ENCODE data around the gene HMOX1.
"Not testable (repeated sequence)": the region's sequence is repeated elsewhere in the genome, so short reads cannot be mapped to it uniquely, and the experiment has no call there.

Gene HMOX1

DNA sequence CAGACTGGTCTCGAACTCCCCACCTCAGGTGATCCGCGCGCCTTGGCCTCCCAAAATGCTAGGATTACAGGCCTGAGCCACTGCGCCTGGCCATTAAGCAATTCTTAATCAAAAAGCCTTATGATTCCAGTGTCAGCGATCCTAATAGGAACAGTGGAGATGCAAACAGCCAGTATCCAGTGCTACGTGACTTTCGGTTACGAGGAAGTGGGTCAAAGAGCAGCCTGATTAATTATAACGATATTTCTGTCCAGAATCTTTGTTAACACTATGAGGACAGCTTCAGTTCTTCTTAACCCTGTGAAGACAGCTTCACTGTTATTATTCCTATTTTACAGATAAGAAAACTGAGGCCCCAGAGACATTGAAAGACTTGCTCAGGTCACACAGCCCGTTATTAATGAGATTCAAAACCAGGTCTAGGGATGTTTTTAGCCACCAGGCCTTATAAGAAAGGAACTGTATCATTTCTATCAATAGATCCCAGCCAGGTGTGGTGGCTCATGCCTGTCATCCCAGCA lies 17.3 kb upstream of the HMOX1 start:
- no peak overlapping the region for H3K27ac ChIP-seq
- TF ChIP-seq, protein P1, sequence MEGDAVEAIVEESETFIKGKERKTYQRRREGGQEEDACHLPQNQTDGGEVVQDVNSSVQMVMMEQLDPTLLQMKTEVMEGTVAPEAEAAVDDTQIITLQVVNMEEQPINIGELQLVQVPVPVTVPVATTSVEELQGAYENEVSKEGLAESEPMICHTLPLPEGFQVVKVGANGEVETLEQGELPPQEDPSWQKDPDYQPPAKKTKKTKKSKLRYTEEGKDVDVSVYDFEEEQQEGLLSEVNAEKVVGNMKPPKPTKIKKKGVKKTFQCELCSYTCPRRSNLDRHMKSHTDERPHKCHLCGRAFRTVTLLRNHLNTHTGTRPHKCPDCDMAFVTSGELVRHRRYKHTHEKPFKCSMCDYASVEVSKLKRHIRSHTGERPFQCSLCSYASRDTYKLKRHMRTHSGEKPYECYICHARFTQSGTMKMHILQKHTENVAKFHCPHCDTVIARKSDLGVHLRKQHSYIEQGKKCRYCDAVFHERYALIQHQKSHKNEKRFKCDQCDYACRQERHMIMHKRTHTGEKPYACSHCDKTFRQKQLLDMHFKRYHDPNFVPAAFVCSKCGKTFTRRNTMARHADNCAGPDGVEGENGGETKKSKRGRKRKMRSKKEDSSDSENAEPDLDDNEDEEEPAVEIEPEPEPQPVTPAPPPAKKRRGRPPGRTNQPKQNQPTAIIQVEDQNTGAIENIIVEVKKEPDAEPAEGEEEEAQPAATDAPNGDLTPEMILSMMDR (conservative IDR thresholded peaks at IDR 0.05): no peak

DNA sequence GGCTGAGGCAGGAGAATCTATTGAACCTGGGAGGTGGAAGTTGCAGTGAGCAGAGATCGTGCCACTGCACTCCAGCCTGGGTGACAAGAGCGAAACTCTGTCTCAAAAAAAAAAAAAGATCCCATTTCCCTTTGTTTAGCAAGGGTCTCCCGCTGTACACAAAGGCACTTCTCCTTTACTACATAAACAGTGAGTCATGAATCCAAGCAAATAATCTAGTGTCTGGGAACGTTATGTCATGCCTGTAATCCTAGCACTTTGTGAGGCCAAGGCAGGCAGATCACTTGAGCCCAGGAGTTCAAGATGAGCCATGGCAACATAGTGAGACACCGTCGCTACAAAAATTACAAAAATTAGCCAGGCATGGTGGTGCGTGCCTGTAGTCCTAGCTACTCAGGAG lies 16.7 kb upstream of the HMOX1 start:
- not testable (repeated sequence) for H3K27ac ChIP-seq

DNA sequence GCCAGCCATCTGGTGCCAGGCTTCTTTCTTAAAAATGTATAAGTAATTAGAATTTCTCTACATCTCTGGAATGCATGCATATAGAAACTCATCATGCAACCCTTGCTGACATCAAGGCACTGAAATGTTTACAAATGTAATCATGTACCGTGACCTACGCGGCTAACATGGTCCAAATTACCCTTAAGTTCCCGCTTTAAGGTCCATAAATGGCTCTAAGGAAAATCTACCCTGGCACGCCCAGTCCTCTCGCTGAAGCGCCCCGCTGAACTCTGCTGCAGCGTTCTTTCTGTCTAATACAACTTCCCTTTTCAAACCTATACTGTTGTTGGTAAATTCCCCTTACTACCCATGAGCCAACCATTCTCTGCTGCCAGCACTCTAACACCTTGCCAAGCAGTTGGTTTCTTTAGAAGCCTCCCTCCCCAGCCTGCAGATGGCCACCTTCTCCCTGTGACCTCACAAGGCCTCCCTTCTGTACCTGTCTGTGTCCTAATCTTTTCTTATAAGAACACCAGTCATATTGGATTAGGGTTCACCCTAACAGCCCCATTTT lies 13.5 kb upstream of the HMOX1 start:
- H3K27ac ChIP-seq: no peak overlapping the region
- TF ChIP-seq, protein P1 (conservative IDR thresholded peaks at IDR 0.05): no peak

DNA sequence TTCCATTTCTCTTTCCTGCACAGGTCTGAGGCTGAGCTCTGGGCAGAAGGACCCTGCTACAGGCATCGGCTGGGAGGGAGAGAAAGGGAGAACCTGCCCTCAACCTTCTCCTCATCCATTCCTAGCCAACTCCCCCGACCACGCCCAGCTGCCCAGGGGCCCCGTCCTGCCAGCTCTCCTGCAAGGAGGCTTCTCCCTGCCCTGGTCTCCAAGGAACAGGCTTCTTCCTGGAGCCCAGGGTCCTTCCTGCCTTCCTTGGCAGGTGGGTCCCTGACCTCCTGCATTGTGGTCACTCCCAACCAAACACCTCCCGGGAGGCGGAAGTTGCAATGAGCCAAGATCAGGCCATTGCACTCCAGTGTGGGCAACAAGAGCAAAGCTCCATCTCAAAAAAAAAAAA lies 12.5 kb upstream of the HMOX1 start:
- H3K27ac ChIP-seq: no peak overlapping the region
- TF ChIP-seq, protein P1 (conservative IDR thresholded peaks at IDR 0.05): no peak

DNA sequence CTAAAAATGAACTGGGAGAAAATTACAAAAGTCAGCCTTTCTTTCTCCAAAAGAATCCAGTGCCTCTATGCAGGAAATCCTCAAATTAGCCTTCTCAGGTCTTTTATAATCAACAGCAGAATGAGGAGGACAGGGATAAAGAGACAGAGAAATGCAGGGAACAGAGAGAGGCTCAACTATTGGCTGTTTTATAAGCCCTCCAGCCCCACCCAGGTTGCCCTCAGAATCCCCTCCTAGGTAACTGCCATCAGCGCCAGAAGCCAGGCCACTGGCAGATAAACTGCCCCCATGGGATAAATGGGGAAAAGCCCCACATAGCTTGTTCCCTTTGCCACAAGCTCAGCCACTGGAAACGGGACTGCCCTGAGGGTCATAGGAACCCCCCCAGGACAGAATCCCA lies 10.9 kb upstream of the HMOX1 start:
- TF ChIP-seq, protein P1 (conservative IDR thresholded peaks at IDR 0.05): no peak
- H3K27ac ChIP-seq: no peak overlapping the region

DNA sequence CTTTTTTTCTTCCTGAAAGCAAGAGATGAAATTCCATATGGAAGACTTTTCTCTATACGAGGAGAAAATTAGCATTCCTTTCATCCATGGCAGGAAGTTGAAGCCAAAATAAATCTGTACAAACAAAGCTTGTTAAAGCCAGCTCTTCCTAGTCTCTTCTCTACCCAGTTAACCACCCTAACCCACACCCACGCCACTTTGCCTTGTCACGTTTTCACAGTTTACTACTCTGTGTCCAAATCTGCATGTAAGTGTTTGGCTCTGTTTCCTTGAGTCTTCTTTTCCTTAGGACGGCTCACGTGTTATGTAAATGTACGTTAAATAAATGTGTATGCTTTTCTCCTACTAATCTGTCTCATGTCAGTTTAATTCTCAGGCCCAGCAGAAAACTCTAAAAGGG lies 7.1 kb upstream of the HMOX1 start:
- H3K27ac ChIP-seq: no peak overlapping the region
- TF ChIP-seq, protein P1 (conservative IDR thresholded peaks at IDR 0.05): no peak

DNA sequence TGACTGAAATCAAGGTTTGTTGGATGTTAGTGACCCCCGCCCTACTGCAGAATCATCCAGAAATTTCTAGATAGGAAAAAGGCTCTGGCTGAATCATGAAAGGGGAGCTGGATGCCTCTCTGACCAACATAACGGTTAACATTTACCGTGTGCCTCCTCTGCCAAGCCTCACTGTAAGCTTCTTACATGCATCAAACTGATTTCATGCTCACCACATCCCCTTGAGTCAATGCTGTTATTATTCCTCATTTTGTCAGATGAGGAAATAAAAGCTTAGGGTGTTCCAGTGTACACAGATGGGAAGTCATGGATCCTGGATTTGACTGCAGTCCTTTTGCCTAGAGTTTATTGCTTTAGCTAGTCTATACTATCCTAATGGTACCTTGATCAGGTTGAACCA lies 5.9 kb upstream of the HMOX1 start:
- TF ChIP-seq, protein P1 (conservative IDR thresholded peaks at IDR 0.05): no peak
- H3K27ac ChIP-seq: no peak overlapping the region

DNA sequence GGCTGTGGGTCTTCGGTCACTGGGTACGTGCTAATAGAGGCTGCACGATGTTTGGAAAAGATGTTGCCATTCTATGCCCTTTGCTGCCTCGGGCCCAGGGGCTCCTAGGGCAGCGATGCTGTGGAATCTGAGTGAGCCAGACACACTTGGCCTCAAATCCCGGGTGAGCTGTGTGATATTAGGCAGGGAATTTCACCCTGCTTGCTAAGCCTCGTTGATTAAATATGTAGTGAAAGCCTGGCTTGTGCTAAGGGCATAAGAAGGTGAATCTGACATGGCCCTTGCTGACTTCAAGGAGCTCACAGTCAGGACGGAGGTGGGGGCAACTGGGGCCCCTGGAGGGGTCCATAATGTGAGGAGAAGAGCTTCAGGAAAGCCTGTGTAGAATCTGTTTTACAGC lies 5.4 kb upstream of the HMOX1 start:
- TF ChIP-seq, protein P1 (conservative IDR thresholded peaks at IDR 0.05): no peak
- no peak overlapping the region for H3K27ac ChIP-seq
